Measurements from ENCODE around the gene NKAIN2. TPM values are rescaled to one million over a fixed set of nuclear protein-coding genes. Genes with fewer than 3 reads are reported as not detected.

NKAIN2 gene
- total and polyA plus RNA-seq, 9 of the 15 experiments (the other 6 are each of a cell fraction or from before 2014, with no cell fraction given), result not detected

GRCh38 chr6:124099520-124099919 is 295.9 kb downstream of the NKAIN2 start:
- no peaks in the 10 kb centered on the region for H3K9me1 ChIP-seq (ENCODE audit: control insufficient read depth, insufficient read depth, low read length)
- intact Hi-C loops (cut with micrococcal nuclease), result no loop called here
- H3K4me3 ChIP-seq, result no peak overlapping the region
- no peaks in the 10 kb centered on the region for H3K4me1 ChIP-seq (replicated peaks in 1 of 2; ENCODE audit: control insufficient read depth in 2 of 2, insufficient read depth in 2 of 2, low read length in 2 of 2)
- in situ Hi-C loops (cut with MboI), result no loop called here
- BruUV-seq (replicated peaks), result no TSS peak
- H3K9me3 ChIP-seq (replicated peaks; ENCODE audit: control insufficient read depth, insufficient read depth, low read depth, low read length), result no peaks in the 10 kb centered on the region
- H3K79me2 ChIP-seq (ENCODE audit: control insufficient read depth, insufficient read depth, low read length), result no peaks in the 10 kb centered on the region
- ChIA-PET CTCF (ENCODE audit: low intra/inter-chr PET ratio) (no interaction called here), POLR2A (no interaction called here)
- H3K27me3 ChIP-seq (ENCODE audit: control insufficient read depth in 2 of 2, insufficient read depth in 2 of 2, low read length in 2 of 2), result no peaks in the 10 kb centered on the region
- WGBS (ENCODE audit: insufficient coverage, low coverage, missing lambda C conversion rate), result 0% methylated on average over 1 of the region's 1 CpG
- no peak overlapping the region for H3K4me2 ChIP-seq (ENCODE audit: insufficient read depth, low read length)
- no peak overlapping the region for H2AFZ ChIP-seq (ENCODE audit: low read depth, low read length)
- no peak for FAIRE-seq
- no peak overlapping the region for H3K27ac ChIP-seq (ENCODE audit: extremely low read depth, low read depth, low read length)
- ATAC-seq, result no peak
- no peak overlapping the region for H3K9ac ChIP-seq (ENCODE audit: insufficient read depth in 1 of 2, low read depth in 2 of 2, low read length in 2 of 2)
- DNase-seq (ENCODE audit: extremely low read depth in 1 of 4, low spot score in 3 of 4), result no peak
- no peaks in the 10 kb centered on the region for H4K20me1 ChIP-seq (replicated peaks; ENCODE audit: control insufficient read depth, insufficient read depth, low read length)
- H3K36me3 ChIP-seq (ENCODE audit: control insufficient read depth, insufficient read depth, low read length), result no peaks in the 10 kb centered on the region
- TF ChIP-seq ZBED1 (IDR thresholded peaks at IDR 0.05), result no peak
- no peak for TF ChIP-seq FOXA1 (IDR thresholded peaks at IDR 0.05; ENCODE audit: borderline replicate concordance)
- TF ChIP-seq, protein P1, sequence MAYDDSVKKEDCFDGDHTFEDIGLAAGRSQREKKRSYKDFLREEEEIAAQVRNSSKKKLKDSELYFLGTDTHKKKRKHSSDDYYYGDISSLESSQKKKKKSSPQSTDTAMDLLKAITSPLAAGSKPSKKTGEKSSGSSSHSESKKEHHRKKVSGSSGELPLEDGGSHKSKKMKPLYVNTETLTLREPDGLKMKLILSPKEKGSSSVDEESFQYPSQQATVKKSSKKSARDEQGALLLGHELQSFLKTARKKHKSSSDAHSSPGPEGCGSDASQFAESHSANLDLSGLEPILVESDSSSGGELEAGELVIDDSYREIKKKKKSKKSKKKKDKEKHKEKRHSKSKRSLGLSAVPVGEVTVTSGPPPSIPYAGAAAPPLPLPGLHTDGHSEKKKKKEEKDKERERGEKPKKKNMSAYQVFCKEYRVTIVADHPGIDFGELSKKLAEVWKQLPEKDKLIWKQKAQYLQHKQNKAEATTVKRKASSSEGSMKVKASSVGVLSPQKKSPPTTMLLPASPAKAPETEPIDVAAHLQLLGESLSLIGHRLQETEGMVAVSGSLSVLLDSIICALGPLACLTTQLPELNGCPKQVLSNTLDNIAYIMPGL (CRISPR knock-in tag; IDR thresholded peaks at IDR 0.05), result no peak
- TF ChIP-seq, protein P2, sequence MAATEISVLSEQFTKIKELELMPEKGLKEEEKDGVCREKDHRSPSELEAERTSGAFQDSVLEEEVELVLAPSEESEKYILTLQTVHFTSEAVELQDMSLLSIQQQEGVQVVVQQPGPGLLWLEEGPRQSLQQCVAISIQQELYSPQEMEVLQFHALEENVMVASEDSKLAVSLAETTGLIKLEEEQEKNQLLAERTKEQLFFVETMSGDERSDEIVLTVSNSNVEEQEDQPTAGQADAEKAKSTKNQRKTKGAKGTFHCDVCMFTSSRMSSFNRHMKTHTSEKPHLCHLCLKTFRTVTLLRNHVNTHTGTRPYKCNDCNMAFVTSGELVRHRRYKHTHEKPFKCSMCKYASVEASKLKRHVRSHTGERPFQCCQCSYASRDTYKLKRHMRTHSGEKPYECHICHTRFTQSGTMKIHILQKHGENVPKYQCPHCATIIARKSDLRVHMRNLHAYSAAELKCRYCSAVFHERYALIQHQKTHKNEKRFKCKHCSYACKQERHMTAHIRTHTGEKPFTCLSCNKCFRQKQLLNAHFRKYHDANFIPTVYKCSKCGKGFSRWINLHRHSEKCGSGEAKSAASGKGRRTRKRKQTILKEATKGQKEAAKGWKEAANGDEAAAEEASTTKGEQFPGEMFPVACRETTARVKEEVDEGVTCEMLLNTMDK (IDR thresholded peaks at IDR 0.05; ENCODE audit: borderline replicate concordance, insufficient read depth, low read depth, low read length, poor library complexity, severe bottlenecking), result no peak
- TF ChIP-seq, protein P3, sequence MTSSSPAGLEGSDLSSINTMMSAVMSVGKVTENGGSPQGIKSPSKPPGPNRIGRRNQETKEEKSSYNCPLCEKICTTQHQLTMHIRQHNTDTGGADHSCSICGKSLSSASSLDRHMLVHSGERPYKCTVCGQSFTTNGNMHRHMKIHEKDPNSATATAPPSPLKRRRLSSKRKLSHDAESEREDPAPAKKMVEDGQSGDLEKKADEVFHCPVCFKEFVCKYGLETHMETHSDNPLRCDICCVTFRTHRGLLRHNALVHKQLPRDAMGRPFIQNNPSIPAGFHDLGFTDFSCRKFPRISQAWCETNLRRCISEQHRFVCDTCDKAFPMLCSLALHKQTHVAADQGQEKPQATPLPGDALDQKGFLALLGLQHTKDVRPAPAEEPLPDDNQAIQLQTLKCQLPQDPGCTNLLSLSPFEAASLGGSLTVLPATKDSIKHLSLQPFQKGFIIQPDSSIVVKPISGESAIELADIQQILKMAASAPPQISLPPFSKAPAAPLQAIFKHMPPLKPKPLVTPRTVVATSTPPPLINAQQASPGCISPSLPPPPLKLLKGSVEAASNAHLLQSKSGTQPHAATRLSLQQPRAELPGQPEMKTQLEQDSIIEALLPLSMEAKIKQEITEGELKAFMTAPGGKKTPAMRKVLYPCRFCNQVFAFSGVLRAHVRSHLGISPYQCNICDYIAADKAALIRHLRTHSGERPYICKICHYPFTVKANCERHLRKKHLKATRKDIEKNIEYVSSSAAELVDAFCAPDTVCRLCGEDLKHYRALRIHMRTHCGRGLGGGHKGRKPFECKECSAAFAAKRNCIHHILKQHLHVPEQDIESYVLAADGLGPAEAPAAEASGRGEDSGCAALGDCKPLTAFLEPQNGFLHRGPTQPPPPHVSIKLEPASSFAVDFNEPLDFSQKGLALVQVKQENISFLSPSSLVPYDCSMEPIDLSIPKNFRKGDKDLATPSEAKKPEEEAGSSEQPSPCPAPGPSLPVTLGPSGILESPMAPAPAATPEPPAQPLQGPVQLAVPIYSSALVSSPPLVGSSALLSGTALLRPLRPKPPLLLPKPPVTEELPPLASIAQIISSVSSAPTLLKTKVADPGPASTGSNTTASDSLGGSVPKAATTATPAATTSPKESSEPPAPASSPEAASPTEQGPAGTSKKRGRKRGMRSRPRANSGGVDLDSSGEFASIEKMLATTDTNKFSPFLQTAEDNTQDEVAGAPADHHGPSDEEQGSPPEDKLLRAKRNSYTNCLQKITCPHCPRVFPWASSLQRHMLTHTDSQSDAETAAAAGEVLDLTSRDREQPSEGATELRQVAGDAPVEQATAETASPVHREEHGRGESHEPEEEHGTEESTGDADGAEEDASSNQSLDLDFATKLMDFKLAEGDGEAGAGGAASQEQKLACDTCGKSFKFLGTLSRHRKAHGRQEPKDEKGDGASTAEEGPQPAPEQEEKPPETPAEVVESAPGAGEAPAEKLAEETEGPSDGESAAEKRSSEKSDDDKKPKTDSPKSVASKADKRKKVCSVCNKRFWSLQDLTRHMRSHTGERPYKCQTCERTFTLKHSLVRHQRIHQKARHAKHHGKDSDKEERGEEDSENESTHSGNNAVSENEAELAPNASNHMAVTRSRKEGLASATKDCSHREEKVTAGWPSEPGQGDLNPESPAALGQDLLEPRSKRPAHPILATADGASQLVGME (CRISPR knock-in tag; IDR thresholded peaks at IDR 0.05), result no peak
- TF ChIP-seq, protein P4, sequence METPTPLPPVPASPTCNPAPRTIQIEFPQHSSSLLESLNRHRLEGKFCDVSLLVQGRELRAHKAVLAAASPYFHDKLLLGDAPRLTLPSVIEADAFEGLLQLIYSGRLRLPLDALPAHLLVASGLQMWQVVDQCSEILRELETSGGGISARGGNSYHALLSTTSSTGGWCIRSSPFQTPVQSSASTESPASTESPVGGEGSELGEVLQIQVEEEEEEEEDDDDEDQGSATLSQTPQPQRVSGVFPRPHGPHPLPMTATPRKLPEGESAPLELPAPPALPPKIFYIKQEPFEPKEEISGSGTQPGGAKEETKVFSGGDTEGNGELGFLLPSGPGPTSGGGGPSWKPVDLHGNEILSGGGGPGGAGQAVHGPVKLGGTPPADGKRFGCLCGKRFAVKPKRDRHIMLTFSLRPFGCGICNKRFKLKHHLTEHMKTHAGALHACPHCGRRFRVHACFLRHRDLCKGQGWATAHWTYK (CRISPR knock-in tag; IDR thresholded peaks at IDR 0.05), result no peak
- no peak for TF ChIP-seq STAT5B (CRISPR knock-in tag; IDR thresholded peaks at IDR 0.05)
- no peak for TF ChIP-seq ZNF311 (CRISPR knock-in tag; IDR thresholded peaks at IDR 0.05)
- no peak for TF ChIP-seq DDX20 (tag; IDR thresholded peaks at IDR 0.05; ENCODE audit: low read depth)
- TF ChIP-seq ZNF707 (CRISPR knock-in tag; conservative IDR thresholded peaks at IDR 0.05), result no peak
- no peak for TF ChIP-seq RBFOX2 (IDR thresholded peaks at IDR 0.05; ENCODE audit: low read depth, low read length)
